K562 (cell line): ENCODE data around the gene EDN2. TPM values are rescaled to one million over a fixed set of nuclear protein-coding genes. Genes with fewer than 3 reads are reported as not detected.

Experiments used
- ARID3A ChIP-seq: IDR thresholded peaks from 2 replicates; pipeline ENCODE4 v1.6.1; 2012; ENCODE audit warnings: low read depth, low read length, improper control_type of control experiment, borderline replicate concordance
- ATF7 ChIP-seq: fragments of 450-650 bp; IDR thresholded peaks from 2 replicates; pipeline ENCODE4 v1.7.1; 2014; ENCODE audit warnings: mild to moderate bottlenecking, moderate library complexity
- CREB3L1 ChIP-seq: fragments of 450-650 bp; IDR thresholded peaks from 2 replicates; pipeline ENCODE4 v1.6.1; 2014; ENCODE audit warnings: low read depth, mild to moderate bottlenecking, moderate library complexity, borderline replicate concordance
- DMBX1 ChIP-seq: fragments of 250-450 bp; sonication (Bioruptor Pico); IDR thresholded peaks from 2 replicates; pipeline ENCODE4 v1.8.0; 2022; ENCODE audit warnings: inconsistent platforms, mild to moderate bottlenecking, moderate library complexity, borderline replicate concordance
- E2F6 ChIP-seq, 2 experiments: IDR thresholded peaks; 2 replicates each; pipeline ENCODE4 v1.6.1; 2011; ENCODE audit warnings: borderline replicate concordance in 1 of 2, control low read depth in 1 of 2, low read depth in 1 of 2, low read length in 1 of 2, mild to moderate bottlenecking in 1 of 2, mixed read lengths in 1 of 2, moderate library complexity in 1 of 2; ENCODE audit not compliant: insufficient read depth in 1 of 2, insufficient read length in 1 of 2, poor library complexity in 1 of 2, severe bottlenecking in 1 of 2; ENCODE audit errors: extremely low read depth in 1 of 2
- FOXJ3 ChIP-seq: sonication (generic); formaldehyde crosslinking; IDR thresholded peaks from 2 replicates; pipeline ENCODE4 v1.4.0; 2020; ENCODE audit warnings: mild to moderate bottlenecking, missing genetic modification reagents
- HNRNPL ChIP-seq: fragments of 200-400 bp; formaldehyde crosslinking; IDR thresholded peaks from 2 replicates; pipeline ENCODE4 v1.6.1; 2017; ENCODE audit warnings: low read depth, mild to moderate bottlenecking, low read length
- L3MBTL2 ChIP-seq: fragments of 450-650 bp; IDR thresholded peaks from 2 replicates; pipeline ENCODE4 v1.6.1; 2016; ENCODE audit warnings: mild to moderate bottlenecking, moderate library complexity
- MAX ChIP-seq: sonication (generic); formaldehyde crosslinking; IDR thresholded peaks from 2 replicates; pipeline ENCODE4 v1.9.0; 2022; ENCODE audit warnings: mild to moderate bottlenecking, missing genetic modification reagents
- MEF2D ChIP-seq: conservative IDR thresholded peaks from 2 replicates; pipeline ENCODE4 v1.6.1; 2016; ENCODE audit warnings: low read depth, missing genetic modification characterization, missing compliant biosample characterization
- NFE2 ChIP-seq: IDR thresholded peaks from 2 replicates; pipeline ENCODE4 v1.6.1; 2014; ENCODE audit warnings: antibody characterized with exemption, low read depth
- PCBP1 ChIP-seq: fragments of 200-400 bp; formaldehyde crosslinking; IDR thresholded peaks from 2 replicates; pipeline ENCODE4 v1.6.1; 2018; ENCODE audit warnings: mild to moderate bottlenecking, low read depth, low read length; ENCODE audit not compliant: poor library complexity, severe bottlenecking
- PHF21A ChIP-seq: fragments of 450-650 bp; IDR thresholded peaks from 2 replicates; pipeline ENCODE4 v1.6.1; 2017; ENCODE audit warnings: low read depth, borderline replicate concordance
- PTRF ChIP-seq: fragments of 450-650 bp; IDR thresholded peaks from 2 replicates; pipeline ENCODE4 v1.6.1; 2016; ENCODE audit warnings: mild to moderate bottlenecking, missing genetic modification characterization, missing compliant biosample characterization
- RAD21 ChIP-seq, 2 experiments: fragments of 250-450 bp in 1 of 2; fragments of 450-650 bp in 1 of 2; sonication (Bioruptor Pico) in 1 of 2; formaldehyde crosslinking in 1 of 2; IDR thresholded peaks in 1 of 2; conservative IDR thresholded peaks in 1 of 2; 2 replicates each; pipeline versions ENCODE4 v1.4.0 to v1.8.0; 2020 to 2022; ENCODE audit warnings: mild to moderate bottlenecking in 2 of 2, moderate library complexity in 1 of 2
- SMARCE1 ChIP-seq: fragments of 450-650 bp; IDR thresholded peaks from 2 replicates; pipeline ENCODE4 v1.7.1; 2016; ENCODE audit warnings: mild to moderate bottlenecking
- SMC3 ChIP-seq: conservative IDR thresholded peaks from 2 replicates; pipeline ENCODE4 v1.6.1; 2011; ENCODE audit warnings: low read depth, low read length, improper control_type of control experiment; ENCODE audit not compliant: insufficient read depth
- TEAD1 ChIP-seq, 2 experiments: fragments of 450-650 bp in 1 of 2; sonication (generic) in 1 of 2; formaldehyde crosslinking; IDR thresholded peaks; 2 replicates each; pipeline versions ENCODE4 v1.4.0 to v1.8.0; 2020 to 2022; ENCODE audit warnings: mild to moderate bottlenecking in 2 of 2, missing genetic modification reagents in 1 of 2
- TEAD4 ChIP-seq, 2 experiments: sonication (generic) in 1 of 2; formaldehyde crosslinking in 1 of 2; IDR thresholded peaks; 2 replicates each; pipeline versions ENCODE4 v1.6.1 to v1.8.0; 2012 to 2022; ENCODE audit warnings: borderline replicate concordance in 1 of 2, inconsistent platforms in 1 of 2, low read length in 1 of 2, mild to moderate bottlenecking in 1 of 2, missing genetic modification reagents in 1 of 2
- ZNF165 ChIP-seq: fragments of 250-450 bp; sonication (Bioruptor Pico); IDR thresholded peaks from 2 replicates; pipeline ENCODE4 v1.4.0; 2020; ENCODE audit warnings: borderline replicate concordance
- ZNF699 ChIP-seq: fragments of 250-450 bp; sonication (Bioruptor Pico); IDR thresholded peaks from 2 replicates; pipeline ENCODE4 v1.8.0; 2021; ENCODE audit warnings: mild to moderate bottlenecking, moderate library complexity; ENCODE audit not compliant: insufficient replicate concordance
- ZNF830 ChIP-seq: fragments of 250-450 bp; sonication (Bioruptor Pico); IDR thresholded peaks from 2 replicates; pipeline ENCODE4 v1.5.0; 2021; ENCODE audit warnings: mild to moderate bottlenecking
- polyA plus RNA-seq, 8 experiments: library from polyadenylated mRNA; depleted of rRNA in 4 of 8; stranded (reverse) in 5 of 8; unstranded in 3 of 8; fragments of >200 nt; fragmentation: Nextera tagmentation in 2 of 8; fragmentation: Illumina TruSeq in 1 of 8; extraction: Ambion mirVana in 2 of 8; extraction: Trizol in 1 of 8; gene quantifications; 2 replicates each; pipeline versions ENCODE4 v1.2.1 to v1.2.3, GENCODE V29; 2011 to 2014; ENCODE audit warnings: inconsistent platforms in 1 of 8, missing spikeins in 1 of 8
- total RNA-seq, 7 experiments: library from RNA; depleted of rRNA in 6 of 7; stranded (reverse); fragments of >200 nt in 6 of 7; fragmentation: Illumina TruSeq in 2 of 7; extraction: Trizol in 2 of 7; gene quantifications; 2 replicates each; pipeline versions ENCODE4 v1.2.1 to v1.2.3, GENCODE V29; 2011 to 2021; ENCODE audit warnings: low replicate concordance in 1 of 7

Gene EDN2
- total and polyA plus RNA-seq, 9 of the 15 experiments (the other 6 are each of a cell fraction or from before 2014, with no cell fraction given): not detected

- TF ChIP-seq ATF7 (peak; percentile 75; the same call in 1 of the 2 replicates), MAX (CRISPR knock-in tag) (0 out of 2 replicates have a peak, but pooled peaks have one; percentile 17), FOXJ3 (CRISPR knock-in tag) (no peak), ZNF699 (CRISPR knock-in tag) (no peak), SMC3 (peak; percentile 69), MEF2D (tag) (no peak), ZNF165 (CRISPR knock-in tag) (no peak), TEAD4 (IDR thresholded peaks at IDR 0.05; ENCODE audit: low read length) (no peak), TEAD4 (CRISPR knock-in tag; IDR thresholded peaks at IDR 0.05; ENCODE audit: borderline replicate concordance) (no peak), ARID3A (no peak), PCBP1 (peak; percentile 45), CREB3L1 (no peak), TEAD1 (CRISPR knock-in tag; IDR thresholded peaks at IDR 0.05) (no peak), DMBX1 (no peak), L3MBTL2 (peak; percentile 52; the same call in 1 of the 2 replicates), HNRNPL (0 out of 2 replicates have a peak, but pooled peaks have one; percentile 30), NFE2 (no peak), PTRF (tag) (no peak), ZNF830 (CRISPR knock-in tag) (no peak), PHF21A (no peak), SMARCE1 (no peak), RAD21 (CRISPR knock-in tag; conservative IDR thresholded peaks at IDR 0.05 in 1 of 2, IDR thresholded peaks at IDR 0.05 in 1 of 2) (peak; percentile 58 to 78), E2F6 (IDR thresholded peaks at IDR 0.05; ENCODE audit: borderline replicate concordance in 1 of 2, extremely low read depth in 1 of 2, insufficient read depth in 1 of 2, insufficient read length in 1 of 2, low read depth in 1 of 2, low read length in 1 of 2, poor library complexity in 1 of 2, severe bottlenecking in 1 of 2) (peak in 1 of 2 experiments; percentile 20)
Observed at GRCh38 chr1:41516168-41517061, 31.9 kb upstream of the EDN2 start (continued).
